A172 (cell line): Measurements from ENCODE around the gene SRD5A3. TPM values are rescaled to one million over a fixed set of nuclear protein-coding genes. Genes with fewer than 3 reads are reported as not detected.
"Not testable (repeated sequence)": the region's sequence is repeated elsewhere in the genome, so short reads cannot be mapped to it uniquely, and the experiment has no call there.

Experiments
- DNase-seq: peaks from one replicate; pipeline ENCODE4 v3.0.0-alpha.2; 2015; ENCODE audit warnings: low spot score
- total RNA-seq: library from RNA; depleted of rRNA; stranded (reverse); fragments of >200 nt; shearing (Covaris generic); gene quantifications from 2 replicates; pipeline ENCODE4 v1.2.3, GENCODE V29; 2014

SRD5A3 gene
- total RNA-seq, 1 experiment from 2014 or later, result 18.4 TPM

GRCh38 chr4:55345054-55345453, 988 bp upstream of the SRD5A3 start:
- DNase-seq, result no peak

- DNase-seq, result no peak
These were observed 811 bp downstream of the SRD5A3 start for GRCh38 chr4:55346851-55347255.

GRCh38 chr4:55347610-55348228, 1.7 kb downstream of the SRD5A3 start:
- no peak for DNase-seq

- no peak for DNase-seq
These were observed 2.4 kb downstream of the SRD5A3 start for GRCh38 chr4:55348466-55348865.

- DNase-seq, result not testable (repeated sequence)
These were observed 4.8 kb downstream of the SRD5A3 start for GRCh38 chr4:55350870-55351269.

GRCh38 chr4:55351824-55352223, 5.8 kb downstream of the SRD5A3 start:
- no peak for DNase-seq

- no peak for DNase-seq
These were observed 6.7 kb downstream of the SRD5A3 start for GRCh38 chr4:55352726-55353125.

GRCh38 chr4:55353228-55353747, 7.2 kb downstream of the SRD5A3 start:
- not testable (repeated sequence) for DNase-seq

GRCh38 chr4:55354648-55355047, 8.6 kb downstream of the SRD5A3 start:
- DNase-seq, result no peak

- no peak for DNase-seq
These were observed 9.5 kb downstream of the SRD5A3 start for GRCh38 chr4:55355555-55355954.

- no peak for DNase-seq
These were observed 11.0 kb downstream of the SRD5A3 start for GRCh38 chr4:55356991-55357461.

GRCh38 chr4:55358246-55358645, 12.2 kb downstream of the SRD5A3 start:
- DNase-seq, result no peak

- peak; percentile 75 for DNase-seq
These were observed 12.6 kb downstream of the SRD5A3 start for GRCh38 chr4:55358668-55359067.

GRCh38 chr4:55359397-55359916, 13.4 kb downstream of the SRD5A3 start:
- DNase-seq, result no peak

GRCh38 chr4:55362938-55363337, 16.9 kb downstream of the SRD5A3 start:
- not testable (repeated sequence) for DNase-seq

- no peak for DNase-seq
These were observed 17.8 kb downstream of the SRD5A3 start for GRCh38 chr4:55363691-55364351.

GRCh38 chr4:55364691-55365344, 18.8 kb downstream of the SRD5A3 start:
- DNase-seq, result no peak

- no peak for DNase-seq
These were observed 19.3 kb downstream of the SRD5A3 start for GRCh38 chr4:55365345-55365728.

GRCh38 chr4:55366621-55367020, 20.6 kb downstream of the SRD5A3 start:
- DNase-seq, result no peak

- DNase-seq, result no peak
These were observed 21.2 kb downstream of the SRD5A3 start for GRCh38 chr4:55367084-55367722.

GRCh38 chr4:55369968-55370367, 23.9 kb downstream of the SRD5A3 start:
- no peak for DNase-seq

- peak; percentile 40 for DNase-seq
These were observed 26.2 kb downstream of the SRD5A3 start for GRCh38 chr4:55372259-55372658.
